CD14-positive monocyte (primary cell): Measurements from ENCODE around the gene OXTR. TPM values are rescaled to one million over a fixed set of nuclear protein-coding genes. Genes with fewer than 3 reads are reported as not detected.

Experiments used
- DNase-seq, 3 donors: peaks; one replicate each; pipeline ENCODE4 v3.0.0-alpha.2; 2011 to 2022
- H2AFZ ChIP-seq: 2 replicates; pipeline ENCODE4 v1.6.0; 2012; ENCODE audit warnings: mild to moderate bottlenecking, low read depth, low read length, inconsistent platforms; ENCODE audit not compliant: insufficient read depth, poor library complexity, severe bottlenecking
- H3K27ac ChIP-seq, 2 donors: 1 replicate in 1 of 2; 2 replicates in 1 of 2; pipeline ENCODE4 v1.5.1; 2012 to 2013; ENCODE audit warnings: low read length in 2 of 2, control low read depth in 1 of 2, inconsistent platforms in 1 of 2, low read depth in 1 of 2, mild to moderate bottlenecking in 1 of 2
- H3K27me3 ChIP-seq, 2 donors: one replicate each; pipeline versions ENCODE4 v1.6.0 to v1.6.1; 2011 to 2013; ENCODE audit warnings: low read length in 2 of 2; ENCODE audit not compliant: control insufficient read depth in 2 of 2, insufficient read depth in 2 of 2
- H3K36me3 ChIP-seq, 2 donors: replicated peaks in 1 of 2; 1 replicate in 1 of 2; 2 replicates in 1 of 2; pipeline versions ENCODE4 v1.5.1 to v1.6.1; 2012 to 2013; ENCODE audit warnings: low read length in 2 of 2, control low read depth in 1 of 2, inconsistent platforms in 1 of 2, mild to moderate bottlenecking in 1 of 2; ENCODE audit not compliant: insufficient read depth in 2 of 2, control insufficient read depth in 1 of 2
- H3K4me1 ChIP-seq, 2 donors: 1 replicate in 1 of 2; 2 replicates in 1 of 2; pipeline versions ENCODE4 v1.5.1 to v1.6.1; 2012 to 2013; ENCODE audit warnings: low read length in 2 of 2, control low read depth in 1 of 2, inconsistent platforms in 1 of 2, mild to moderate bottlenecking in 1 of 2, moderate library complexity in 1 of 2; ENCODE audit not compliant: insufficient read depth in 2 of 2, control insufficient read depth in 1 of 2
- H3K4me2 ChIP-seq: replicated peaks from 2 replicates; pipeline ENCODE3; 2012; ENCODE audit warnings: low read length, moderate library complexity, mild to moderate bottlenecking; ENCODE audit not compliant: poor library complexity, severe bottlenecking; ENCODE audit errors: extremely low read depth
- H3K4me3 ChIP-seq, 3 experiments: fragments of 200-600 bp in 1 of 3; sonication (generic) in 1 of 3; replicated peaks in 1 of 3; 1 replicate in 2 of 3; 2 replicates in 1 of 3; pipeline ENCODE4 v1.5.1; 2011 to 2013; ENCODE audit warnings: low read length in 3 of 3, mild to moderate bottlenecking in 3 of 3, control low read depth in 2 of 3, low read depth in 2 of 3, inconsistent platforms in 1 of 3, moderate library complexity in 1 of 3
- H3K79me2 ChIP-seq: 2 replicates; pipeline ENCODE4 v1.6.0; 2012; ENCODE audit warnings: mild to moderate bottlenecking, control low read depth, inconsistent platforms, low read length, moderate library complexity; ENCODE audit not compliant: insufficient read depth
- H3K9ac ChIP-seq: 2 replicates; pipeline ENCODE4 v1.6.0; 2017; ENCODE audit warnings: low read length, mild to moderate bottlenecking; ENCODE audit not compliant: insufficient read depth, poor library complexity, severe bottlenecking
- H3K9me3 ChIP-seq, 2 donors: replicated peaks in 1 of 2; 1 replicate in 1 of 2; 2 replicates in 1 of 2; pipeline versions ENCODE4 v1.5.1 to v1.6.1; 2012 to 2013; ENCODE audit warnings: low read length in 2 of 2, control low read depth in 1 of 2; ENCODE audit not compliant: control insufficient read depth in 1 of 2, insufficient read depth in 1 of 2
- H4K20me1 ChIP-seq: 2 replicates; pipeline ENCODE4 v1.6.0; 2012; ENCODE audit warnings: mild to moderate bottlenecking, low read length, control low read depth, moderate library complexity; ENCODE audit not compliant: insufficient read depth
- H3K27ac Mint-ChIP-seq, 7 donors: one replicate each; pipeline ENCODE4 v1.8.0; 2020; ENCODE audit warnings: mild to moderate bottlenecking in 7 of 7, mixed read lengths in 7 of 7, moderate library complexity in 6 of 7, inconsistent platforms in 2 of 7
- H3K27me3 Mint-ChIP-seq, 3 donors: one replicate each; pipeline ENCODE4 v1.8.0; 2021 to 2022; ENCODE audit warnings: low read depth in 3 of 3, mild to moderate bottlenecking in 3 of 3, mixed read lengths in 3 of 3, moderate library complexity in 3 of 3, inconsistent platforms in 1 of 3
- H3K36me3 Mint-ChIP-seq, 2 donors: one replicate each; pipeline ENCODE4 v1.8.0; 2020; ENCODE audit warnings: mixed read lengths in 2 of 2, inconsistent platforms in 1 of 2, mild to moderate bottlenecking in 1 of 2
- H3K4me1 Mint-ChIP-seq: one replicate; pipeline ENCODE4 v1.8.0; 2020; ENCODE audit warnings: mild to moderate bottlenecking, mixed read lengths
- H3K4me3 Mint-ChIP-seq, 2 donors: one replicate each; pipeline ENCODE4 v1.8.0; 2020; ENCODE audit warnings: mild to moderate bottlenecking in 2 of 2, mixed read lengths in 2 of 2, moderate library complexity in 1 of 2
- H3K9me3 Mint-ChIP-seq, 7 donors: one replicate each; pipeline ENCODE4 v1.8.0; 2020 to 2022; ENCODE audit warnings: mixed read lengths in 7 of 7, mild to moderate bottlenecking in 6 of 7, moderate library complexity in 6 of 7, inconsistent platforms in 2 of 7
- WGBS: methylation state at CpG from one replicate; pipeline ENCODE4 v1.1.5; 2013; ENCODE audit warnings: missing lambda C conversion rate; ENCODE audit not compliant: insufficient coverage; 5-methylcytosine and 5-hydroxymethylcytosine counted together
- intact Hi-C, 2 donors: fragments of 100-400 bp; cut with micrococcal nuclease; formaldehyde crosslinking; loops; one replicate each; pipeline versions ENCODE4 v1.15.0 to v1.15.1; 2023
- polyA plus RNA-seq, 3 donors: library from polyadenylated mRNA; depleted of rRNA in 1 of 3; unstranded in 2 of 3; stranded (reverse) in 1 of 3; fragments of 300-500 nt in 2 of 3; fragments of >200 nt in 1 of 3; fragmentation: Illumina TruSeq in 2 of 3; gene quantifications; 1 replicate in 2 of 3; 2 replicates in 1 of 3; pipeline ENCODE4 v1.2.3, GENCODE V29; 2012 to 2021
- TF ChIP-seq, protein P1 (sequence below): fragments of 200-600 bp; IDR thresholded peaks from one replicate; pipeline ENCODE4 v1.8.0; 2022; ENCODE audit warnings: antibody characterized with exemption, mild to moderate bottlenecking

The OXTR gene
- polyA plus RNA-seq, 3 donors: 0.03 to 0.07 TPM; not detected in 1

- H3K36me3 Mint-ChIP-seq: no peaks in the 10 kb centered on the region
- Histone ChIP-seq H3K4me3 (no peak overlapping the region), H3K9me3 (peaks cover 0 to 25% of the 10 kb centered on the region in 2 donors), H3K36me3 (no peaks in the 10 kb centered on the region), H3K79me2 (no peaks in the 10 kb centered on the region), H4K20me1 (no peaks in the 10 kb centered on the region), H3K4me1 (no peaks in the 10 kb centered on the region), H3K4me2 (no peak overlapping the region), H3K27ac (no peak overlapping the region), H3K27me3 (no peaks in the 10 kb centered on the region), H3K9ac (no peak overlapping the region), H2AFZ (no peak overlapping the region)
- WGBS: 93% methylated on average over 1 of the region's 3 CpGs
- TF ChIP-seq, protein P1, sequence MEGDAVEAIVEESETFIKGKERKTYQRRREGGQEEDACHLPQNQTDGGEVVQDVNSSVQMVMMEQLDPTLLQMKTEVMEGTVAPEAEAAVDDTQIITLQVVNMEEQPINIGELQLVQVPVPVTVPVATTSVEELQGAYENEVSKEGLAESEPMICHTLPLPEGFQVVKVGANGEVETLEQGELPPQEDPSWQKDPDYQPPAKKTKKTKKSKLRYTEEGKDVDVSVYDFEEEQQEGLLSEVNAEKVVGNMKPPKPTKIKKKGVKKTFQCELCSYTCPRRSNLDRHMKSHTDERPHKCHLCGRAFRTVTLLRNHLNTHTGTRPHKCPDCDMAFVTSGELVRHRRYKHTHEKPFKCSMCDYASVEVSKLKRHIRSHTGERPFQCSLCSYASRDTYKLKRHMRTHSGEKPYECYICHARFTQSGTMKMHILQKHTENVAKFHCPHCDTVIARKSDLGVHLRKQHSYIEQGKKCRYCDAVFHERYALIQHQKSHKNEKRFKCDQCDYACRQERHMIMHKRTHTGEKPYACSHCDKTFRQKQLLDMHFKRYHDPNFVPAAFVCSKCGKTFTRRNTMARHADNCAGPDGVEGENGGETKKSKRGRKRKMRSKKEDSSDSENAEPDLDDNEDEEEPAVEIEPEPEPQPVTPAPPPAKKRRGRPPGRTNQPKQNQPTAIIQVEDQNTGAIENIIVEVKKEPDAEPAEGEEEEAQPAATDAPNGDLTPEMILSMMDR: no peak
- peak overlapping the region in 1 of 7 donors; percentile 45 for H3K27ac Mint-ChIP-seq
- DNase-seq: no peak
- no peak overlapping the region for H3K4me3 Mint-ChIP-seq
- intact Hi-C loops: no loop called here
- H3K27me3 Mint-ChIP-seq: peaks cover 0 to 4% (median 0%) of the 10 kb centered on the region in 3 donors
- H3K4me1 Mint-ChIP-seq: no peaks in the 10 kb centered on the region
- H3K9me3 Mint-ChIP-seq: peaks cover 4 to 20% (median 7%) of the 10 kb centered on the region in 7 donors
These were observed 24.8 kb upstream of the OXTR start for GRCh38 chr3:8794247-8794646.

- H4K20me1 ChIP-seq: no peaks in the 10 kb centered on the region
- no peak overlapping the region for H3K4me3 Mint-ChIP-seq
- H3K36me3 ChIP-seq: no peaks in the 10 kb centered on the region
- H3K36me3 Mint-ChIP-seq: no peaks in the 10 kb centered on the region
- no peak overlapping the region for H3K9ac ChIP-seq
- H3K9me3 Mint-ChIP-seq: peaks cover 4 to 23% (median 7%) of the 10 kb centered on the region in 7 donors
- no peaks in the 10 kb centered on the region for H3K79me2 ChIP-seq
- peaks cover 0 to 4% (median 0%) of the 10 kb centered on the region in 3 donors for H3K27me3 Mint-ChIP-seq
- H3K4me2 ChIP-seq: no peak overlapping the region
- H3K4me1 ChIP-seq: no peaks in the 10 kb centered on the region
- no peak overlapping the region for H2AFZ ChIP-seq
- H3K27ac ChIP-seq: no peak overlapping the region
- H3K4me3 ChIP-seq: no peak overlapping the region
- intact Hi-C loops: no loop called here
- no peaks in the 10 kb centered on the region for H3K4me1 Mint-ChIP-seq
- no peaks in the 10 kb centered on the region for H3K27me3 ChIP-seq
- no peak for DNase-seq
- H3K27ac Mint-ChIP-seq: no peak overlapping the region
- WGBS: 97% methylated on average over 5 of the region's 7 CpGs
- TF ChIP-seq, protein P1: no peak
- peaks cover 0 to 25% of the 10 kb centered on the region in 2 donors for H3K9me3 ChIP-seq
These were observed 23.8 kb upstream of the OXTR start for GRCh38 chr3:8793242-8793641.
